Right lobe of liver (tissue), 6 donors: ENCODE data around the gene USP1. TPM values are rescaled to one million over a fixed set of nuclear protein-coding genes. Genes with fewer than 3 reads are reported as not detected.

ENCODE experiments used
- ATAC-seq, 4 donors: fragments of 200-7000 bp; cut with Tn5 transposase; one replicate each; pipeline ENCODE4 v1.9.1; 2020; ENCODE audit warnings: mild to moderate bottlenecking in 4 of 4, moderate library complexity in 4 of 4
- DNase-seq, 3 donors: peaks; one replicate each; pipeline ENCODE4 v3.0.0-alpha.2; 2020
- H3K27ac ChIP-seq, 3 donors: fragments of 200-600 bp; one replicate each; pipeline ENCODE4 v1.8.0; 2022
- H3K27me3 ChIP-seq, 2 donors: fragments of 200-600 bp; one replicate each; pipeline ENCODE4 v1.8.0; 2022
- H3K36me3 ChIP-seq, 4 donors: fragments of 200-600 bp; sonication (generic) in 1 of 4; one replicate each; pipeline versions ENCODE4 v1.5.1 to v1.8.0; 2017 to 2022; ENCODE audit warnings: control low read depth in 1 of 4
- H3K4me1 ChIP-seq, 4 donors: fragments of 200-600 bp; sonication (generic) in 1 of 4; one replicate each; pipeline versions ENCODE4 v1.5.1 to v1.8.0; 2017 to 2022; ENCODE audit warnings: control low read depth in 1 of 4
- H3K4me3 ChIP-seq, 3 donors: fragments of 200-600 bp; one replicate each; pipeline ENCODE4 v1.8.0; 2022
- H3K9me3 ChIP-seq, 4 donors: fragments of 200-600 bp; sonication (generic) in 1 of 4; one replicate each; pipeline versions ENCODE4 v1.5.1 to v1.8.0; 2017 to 2022; ENCODE audit warnings: control low read depth in 1 of 4
- POLR2A ChIP-seq: fragments of 450-650 bp; IDR thresholded peaks from one replicate; pipeline ENCODE4 v1.6.1; 2017; ENCODE audit warnings: antibody characterized with exemption, mild to moderate bottlenecking
- WGBS: methylation state at CpG from one replicate; pipeline ENCODE4 v1.1.6; 2018; ENCODE audit warnings: low coverage, low lambda C conversion rate; ENCODE audit not compliant: insufficient coverage; ENCODE audit errors: missing lambda C conversion rate; 5-methylcytosine and 5-hydroxymethylcytosine counted together
- intact Hi-C, 2 donors: fragments of 100-400 bp; cut with DNase I; formaldehyde crosslinking; loops; one replicate each; pipeline versions ENCODE4 v1.11.2 to v1.14.1; 2022
- total RNA-seq, 6 experiments: library from RNA; depleted of rRNA in 2 of 6; stranded (reverse); fragments of >200 nt in 2 of 6; fragmentation: NEBNext Ultra II Directional in 3 of 6; extraction: Animal tissue kit (Norgen Biotek cat#: 25700) in 3 of 6; gene quantifications; one replicate each; pipeline versions ENCODE4 v1.1.0 to v1.2.4, GENCODE V29; 2016 to 2023
- TF ChIP-seq, protein P1 (sequence below), 4 donors: fragments of 200-600 bp in 3 of 4; fragments of 450-650 bp in 1 of 4; IDR thresholded peaks; one replicate each; pipeline versions ENCODE4 v1.5.1 to v1.8.0; 2016 to 2022; ENCODE audit warnings: antibody characterized with exemption in 4 of 4, mild to moderate bottlenecking in 2 of 4
- donor health status: DM: no; HTN: yes; CAD: no.
- donor health status: DM: no; HTN: no; CAD: no.
- donor health status: DM: no; HTN: no; CAD: no.
- donor health status: DM: no; HTN: yes; CAD: no.
- donor health status: DM: no; HTN: yes; CAD: no.

USP1 gene
- total RNA-seq, 6 experiments from 2014 or later = 4.9 to 8.4 (median 6.6) TPM

DNA sequence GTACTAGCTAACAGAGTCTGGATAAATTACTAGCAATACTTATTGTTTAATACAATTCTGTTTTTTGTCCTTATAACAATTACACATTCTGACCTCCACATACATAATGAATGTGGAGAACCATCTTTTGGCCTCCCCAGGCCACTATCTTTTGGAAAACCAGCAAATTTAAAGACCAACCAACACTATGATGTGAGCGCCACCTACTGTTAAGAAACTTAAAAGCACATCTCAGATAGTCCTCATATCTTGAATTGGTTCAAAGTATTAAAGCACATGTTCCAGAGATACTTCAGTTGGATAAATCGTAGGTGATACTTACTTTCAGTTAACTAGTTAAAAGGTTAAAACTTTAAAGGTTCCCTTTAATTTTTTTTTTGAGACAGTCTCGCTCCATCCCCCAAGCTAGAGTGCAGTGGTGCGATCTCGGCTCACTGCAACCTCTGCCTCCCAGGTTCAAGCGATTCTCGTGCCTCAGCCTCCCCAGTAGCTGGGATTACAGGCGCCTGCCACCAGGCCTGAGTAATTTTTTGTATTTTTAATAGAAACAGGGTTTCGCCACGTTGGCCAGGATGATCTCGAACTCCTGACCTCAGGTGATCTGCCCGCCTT, 29.3 kb upstream of the USP1 start:
- DNase-seq = no peak
- H3K4me1 ChIP-seq = no peaks in the 10 kb centered on the region

DNA sequence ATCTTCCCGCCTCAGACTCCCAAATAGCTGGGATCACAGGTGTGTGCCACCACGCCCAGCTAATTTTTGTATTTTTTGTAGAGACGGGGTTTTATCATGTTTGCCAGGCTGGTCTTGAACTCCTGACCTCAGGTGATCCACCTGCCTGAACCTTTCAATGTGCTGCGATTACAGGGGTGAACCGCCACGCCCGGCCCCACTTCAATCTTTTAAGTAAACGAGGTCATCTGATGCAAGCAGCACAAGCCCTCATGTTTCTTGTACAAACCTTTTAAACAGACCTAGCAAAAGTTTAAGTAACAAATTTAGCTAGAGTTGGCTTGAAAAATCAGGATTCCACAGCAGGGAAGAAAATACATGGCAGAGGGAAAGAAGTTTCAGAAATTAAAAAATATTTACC, 21.2 kb upstream of the USP1 start:
- no peaks in the 10 kb centered on the region for H3K4me1 ChIP-seq

More for the DNA sequence above, 29.3 kb upstream of the USP1 start:
- no peak for TF ChIP-seq POLR2A
- TF ChIP-seq, protein P1, sequence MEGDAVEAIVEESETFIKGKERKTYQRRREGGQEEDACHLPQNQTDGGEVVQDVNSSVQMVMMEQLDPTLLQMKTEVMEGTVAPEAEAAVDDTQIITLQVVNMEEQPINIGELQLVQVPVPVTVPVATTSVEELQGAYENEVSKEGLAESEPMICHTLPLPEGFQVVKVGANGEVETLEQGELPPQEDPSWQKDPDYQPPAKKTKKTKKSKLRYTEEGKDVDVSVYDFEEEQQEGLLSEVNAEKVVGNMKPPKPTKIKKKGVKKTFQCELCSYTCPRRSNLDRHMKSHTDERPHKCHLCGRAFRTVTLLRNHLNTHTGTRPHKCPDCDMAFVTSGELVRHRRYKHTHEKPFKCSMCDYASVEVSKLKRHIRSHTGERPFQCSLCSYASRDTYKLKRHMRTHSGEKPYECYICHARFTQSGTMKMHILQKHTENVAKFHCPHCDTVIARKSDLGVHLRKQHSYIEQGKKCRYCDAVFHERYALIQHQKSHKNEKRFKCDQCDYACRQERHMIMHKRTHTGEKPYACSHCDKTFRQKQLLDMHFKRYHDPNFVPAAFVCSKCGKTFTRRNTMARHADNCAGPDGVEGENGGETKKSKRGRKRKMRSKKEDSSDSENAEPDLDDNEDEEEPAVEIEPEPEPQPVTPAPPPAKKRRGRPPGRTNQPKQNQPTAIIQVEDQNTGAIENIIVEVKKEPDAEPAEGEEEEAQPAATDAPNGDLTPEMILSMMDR (IDR thresholded peaks at IDR 0.05) = peak; percentile 74 to 85 (median 77)
- intact Hi-C loops = loop anchor here in 1 of 2 donors (5.0 kb wide), 1 partner anchor 230 kb away; no protein-coding TSS in a partner anchor
- no peaks in the 10 kb centered on the region for H3K27me3 ChIP-seq
- peak; percentile 80 to 87 (median 84) for ATAC-seq
- no peak overlapping the region for H3K4me3 ChIP-seq
- no peaks in the 10 kb centered on the region for H3K36me3 ChIP-seq
- WGBS = 51% methylated on average over 12 of the region's 12 CpGs
- H3K9me3 ChIP-seq = no peaks in the 10 kb centered on the region
- no peak overlapping the region for H3K27ac ChIP-seq

DNA sequence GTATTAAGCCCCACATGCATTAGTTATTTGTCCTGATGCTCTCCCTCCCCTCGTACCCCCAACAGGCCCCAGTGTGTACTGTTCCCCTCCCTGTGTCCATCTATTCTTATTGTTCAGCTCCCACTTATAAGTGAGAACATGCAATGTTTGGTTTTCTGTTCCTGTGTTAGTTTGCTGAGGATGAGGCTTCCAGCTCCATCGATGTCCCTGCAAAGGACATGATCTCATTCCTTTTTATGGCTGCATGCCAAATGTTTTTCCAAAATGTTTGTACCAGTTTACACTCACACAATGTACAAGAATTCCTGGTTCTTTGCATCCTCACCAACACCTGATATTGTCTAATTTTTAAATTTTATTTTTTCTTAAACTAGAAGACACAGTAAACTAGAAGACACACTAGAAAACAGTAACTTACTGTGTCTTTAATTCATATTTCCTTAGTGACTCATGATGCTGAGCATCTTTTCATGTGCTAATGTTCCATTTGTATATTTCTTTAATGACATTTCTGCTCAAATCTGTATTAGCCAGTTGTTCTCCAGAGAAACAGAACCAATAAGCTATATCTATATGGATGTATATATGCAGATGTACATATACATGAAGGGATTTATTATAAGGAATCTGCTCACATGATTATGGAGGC, 19.4 kb upstream of the USP1 start:
- TF ChIP-seq POLR2A = no peak
- TF ChIP-seq, protein P1 (IDR thresholded peaks at IDR 0.05) = no peak
- no peak overlapping the region for H3K4me3 ChIP-seq
- no peaks in the 10 kb centered on the region for H3K9me3 ChIP-seq
- no peaks in the 10 kb centered on the region for H3K4me1 ChIP-seq
- no peak overlapping the region for H3K27ac ChIP-seq
- intact Hi-C loops = no loop called here
- H3K36me3 ChIP-seq = no peaks in the 10 kb centered on the region
- 46% methylated on average over 2 of the region's 2 CpGs for WGBS
- no peaks in the 10 kb centered on the region for H3K27me3 ChIP-seq
- DNase-seq (no peak), ATAC-seq (no peak)

More for the DNA sequence above, 21.2 kb upstream of the USP1 start:
- Histone ChIP-seq H3K36me3 (no peaks in the 10 kb centered on the region), H3K27me3 (no peaks in the 10 kb centered on the region), H3K9me3 (no peaks in the 10 kb centered on the region), H3K4me3 (no peak overlapping the region), H3K27ac (no peak overlapping the region)
- intact Hi-C loops = no loop called here
- WGBS = 61% methylated on average over 8 of the region's 8 CpGs
- no peak for TF ChIP-seq POLR2A
- TF ChIP-seq, protein P1 (IDR thresholded peaks at IDR 0.05) = no peak
- no peak for DNase-seq
- ATAC-seq = no peak

DNA sequence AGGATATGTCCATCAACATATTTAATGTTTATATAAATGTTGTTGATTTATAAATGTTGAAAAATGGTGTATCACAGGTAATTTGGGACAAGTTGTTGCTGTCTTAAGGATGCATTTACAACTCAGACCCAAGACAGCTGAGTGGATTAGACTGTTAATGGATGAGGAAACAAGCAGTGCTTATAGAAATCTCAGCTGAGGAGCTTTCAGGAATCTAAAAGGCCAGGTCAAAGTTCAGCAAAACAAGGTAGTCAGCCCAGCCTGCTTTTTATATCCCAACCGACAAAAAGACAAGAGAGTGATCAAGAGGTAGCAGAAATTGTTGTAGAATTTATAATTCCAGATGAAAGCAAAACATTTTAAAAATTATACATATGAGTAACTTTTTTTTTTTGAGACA, 16.6 kb upstream of the USP1 start:
- DNase-seq (no peak), ATAC-seq (no peak)
- no peak overlapping the region for H3K4me3 ChIP-seq
- TF ChIP-seq POLR2A = no peak
- TF ChIP-seq, protein P1 (IDR thresholded peaks at IDR 0.05) = no peak
- no peaks in the 10 kb centered on the region for H3K36me3 ChIP-seq
- no peaks in the 10 kb centered on the region for H3K9me3 ChIP-seq
- 67% methylated on average over 1 of the region's 1 CpG for WGBS
- H3K27ac ChIP-seq = no peak overlapping the region
- no peaks in the 10 kb centered on the region for H3K4me1 ChIP-seq
- intact Hi-C loops = no loop called here
- H3K27me3 ChIP-seq = no peaks in the 10 kb centered on the region
